Keratinocyte (primary cell): Measurements from ENCODE around the gene PWWP2B. TPM values are rescaled to one million over a fixed set of nuclear protein-coding genes. Genes with fewer than 3 reads are reported as not detected.

Source experiments
- DNase-seq: peaks from one replicate; pipeline ENCODE4 v3.0.0-alpha.2; 2011; ENCODE audit warnings: low read depth, missing footprints, low spot score
- FAIRE-seq: peaks from 2 replicates; lab custom pipeline; 2011; peaks lifted over from hg19 to GRCh38; lab: Jason Lieb, UNC
- H2AFZ ChIP-seq: 2 replicates; pipeline ENCODE4 v1.6.0; 2012; ENCODE audit warnings: low read length, control low read depth, inconsistent platforms; ENCODE audit not compliant: control insufficient read depth
- H3K27ac ChIP-seq: 2 replicates; pipeline ENCODE4 v1.5.1; 2011; ENCODE audit warnings: low read length; ENCODE audit not compliant: control insufficient read depth, insufficient read depth
- H3K27me3 ChIP-seq: 3 replicates; pipeline ENCODE4 v1.6.0; 2011; ENCODE audit warnings: low read length; ENCODE audit not compliant: control insufficient read depth, insufficient read depth; ENCODE audit errors: extremely low read depth
- H3K36me3 ChIP-seq, 2 experiments: 2 replicates in 1 of 2; 3 replicates in 1 of 2; pipeline ENCODE4 v1.5.1; 2011; ENCODE audit warnings: low read length in 2 of 2, mild to moderate bottlenecking in 1 of 2; ENCODE audit not compliant: control insufficient read depth in 2 of 2, insufficient read depth in 2 of 2; ENCODE audit errors: extremely low read depth in 1 of 2
- H3K4me1 ChIP-seq: 3 replicates; pipeline ENCODE4 v1.5.1; 2011; ENCODE audit warnings: low read length; ENCODE audit not compliant: control insufficient read depth, insufficient read depth; ENCODE audit errors: extremely low read depth
- H3K4me2 ChIP-seq: 3 replicates; pipeline ENCODE4 v1.6.0; 2011; ENCODE audit warnings: low read depth, low read length; ENCODE audit not compliant: control insufficient read depth, insufficient read depth; ENCODE audit errors: extremely low read depth
- H3K4me3 ChIP-seq, 3 experiments: fragments of 200-600 bp in 1 of 3; sonication (generic) in 1 of 3; 2 replicates in 2 of 3; 3 replicates in 1 of 3; pipeline ENCODE4 v1.5.1; 2011 to 2016; ENCODE audit warnings: low read length in 3 of 3, mild to moderate bottlenecking in 3 of 3, control low read depth in 2 of 3, inconsistent platforms in 1 of 3, low read depth in 1 of 3, mixed read lengths in 1 of 3, mixed run types in 1 of 3, moderate library complexity in 1 of 3; ENCODE audit not compliant: control insufficient read depth in 2 of 3, insufficient read depth in 2 of 3; ENCODE audit errors: extremely low read depth in 1 of 3
- H3K79me2 ChIP-seq: 2 replicates; pipeline ENCODE4 v1.6.0; 2012; ENCODE audit warnings: low read length; ENCODE audit not compliant: control insufficient read depth, insufficient read depth
- H3K9ac ChIP-seq: 3 replicates; pipeline ENCODE4 v1.6.0; 2011; ENCODE audit warnings: low read length; ENCODE audit not compliant: control insufficient read depth, insufficient read depth; ENCODE audit errors: extremely low read depth
- H3K9me1 ChIP-seq: 3 replicates; pipeline ENCODE4 v1.6.0; 2011; ENCODE audit warnings: low read length; ENCODE audit not compliant: control insufficient read depth, insufficient read depth; ENCODE audit errors: extremely low read depth
- H3K9me3 ChIP-seq: 2 replicates; pipeline ENCODE4 v1.5.1; 2012; ENCODE audit warnings: low read depth, low read length; ENCODE audit not compliant: control insufficient read depth
- H4K20me1 ChIP-seq: 3 replicates; pipeline ENCODE4 v1.6.0; 2011; ENCODE audit warnings: low read length; ENCODE audit not compliant: control insufficient read depth, insufficient read depth; ENCODE audit errors: extremely low read depth
- CTCF ChIP-seq, 3 experiments: IDR thresholded peaks in 1 of 3; conservative IDR thresholded peaks in 1 of 3; optimal IDR thresholded peaks in 1 of 3; 2 replicates in 2 of 3; 3 replicates in 1 of 3; pipeline versions ENCODE3 to v1.5.1; 2011; ENCODE audit warnings: low read length in 3 of 3, mild to moderate bottlenecking in 3 of 3, moderate library complexity in 2 of 3, control low read depth in 1 of 3, inconsistent platforms in 1 of 3; ENCODE audit not compliant: insufficient read depth in 2 of 3; ENCODE audit errors: extremely low read depth in 1 of 3
- EZH2 ChIP-seq: IDR thresholded peaks from one replicate; pipeline ENCODE4 v1.6.1; 2012; ENCODE audit warnings: inconsistent platforms, mild to moderate bottlenecking, low read length, moderate library complexity
- dilution Hi-C: fragments of 300-500 bp; cut with MboI; formaldehyde crosslinking; loops from one replicate; pipeline ENCODE4 v1.7.0; 2020; ENCODE audit warnings: low sequenced_read_pairs; ENCODE audit not compliant: extremely low pct_ligation_motif_present
- polyA plus RNA-seq, 5 experiments: library from polyadenylated mRNA; depleted of rRNA in 3 of 5; stranded (reverse) in 3 of 5; stranded (forward) in 1 of 5; unstranded in 1 of 5; fragments of >200 nt; gene quantifications; 1 replicate in 1 of 5; 2 replicates in 3 of 5; 3 replicates in 1 of 5; pipeline versions ENCODE4 v1.2.1 to v1.2.3, GENCODE V29; 2011 to 2012; ENCODE audit warnings: missing spikeins in 2 of 5, low read depth in 1 of 5, low replicate concordance in 1 of 5

Gene PWWP2B
- polyA plus RNA-seq, 1 donor (not counting 4 experiments of a cell fraction or from before 2014, with no cell fraction given) = 3.1 TPM

GRCh38 chr10:132401401-132402118 is 4.6 kb downstream of the PWWP2B start:
- Histone ChIP-seq H3K9me3 (no peaks in the 10 kb centered on the region), H3K4me3 (no peak overlapping the region), H3K36me3 (peaks cover 3 to 12% of the 10 kb centered on the region in 2 experiments), H3K27me3 (no peaks in the 10 kb centered on the region), H3K4me1 (peaks cover 19% of the 10 kb centered on the region), H2AFZ (no peak overlapping the region), H3K27ac (no peak overlapping the region), H4K20me1 (peaks cover 3% of the 10 kb centered on the region), H3K9me1 (no peaks in the 10 kb centered on the region), H3K79me2 (peaks cover 41% of the 10 kb centered on the region), H3K9ac (no peak overlapping the region), H3K4me2 (no peak overlapping the region)
- dilution Hi-C loops = no loop called here
- DNase-seq (no peak), FAIRE-seq (no peak)
- TF ChIP-seq EZH2 = no peak
- TF ChIP-seq CTCF (optimal IDR thresholded peaks at IDR 0.05 in 1 of 3, IDR thresholded peaks at IDR 0.05 in 1 of 3, conservative IDR thresholded peaks at IDR 0.05 in 1 of 3; ENCODE audit: extremely low read depth in 1 of 3, insufficient read depth in 2 of 3, low read length in 3 of 3) = no peak

DNA sequence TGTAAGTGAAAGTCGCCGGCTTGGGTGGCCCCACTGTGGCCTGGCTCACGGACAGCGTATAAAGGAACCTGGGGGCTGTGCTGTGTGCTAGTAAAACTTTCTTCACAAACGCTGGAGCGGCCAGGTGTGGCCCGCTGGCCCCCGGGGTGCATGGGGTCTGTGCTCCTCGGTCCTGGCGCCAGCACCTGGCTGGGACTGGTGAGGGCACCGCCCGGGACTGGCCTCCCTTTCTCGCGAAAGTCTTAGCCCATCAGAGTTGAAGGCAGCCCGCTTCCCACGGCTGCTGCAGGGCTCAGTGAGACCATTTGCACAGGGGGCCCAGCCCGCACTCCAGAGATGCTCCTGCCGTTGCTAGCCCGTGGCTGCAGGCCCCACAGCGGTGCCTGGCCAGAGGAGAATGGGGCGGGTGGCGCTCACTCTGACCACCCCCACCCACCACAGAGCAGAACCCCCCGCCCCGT is 5.8 kb downstream of the PWWP2B start:
- no peaks in the 10 kb centered on the region for H3K9me1 ChIP-seq
- dilution Hi-C loops = no loop called here
- no peak overlapping the region for H2AFZ ChIP-seq
- H3K79me2 ChIP-seq = peaks cover 45% of the 10 kb centered on the region
- H3K4me1 ChIP-seq = peaks cover 24% of the 10 kb centered on the region
- H3K9ac ChIP-seq = no peak overlapping the region
- no peak overlapping the region for H3K4me3 ChIP-seq
- H3K27me3 ChIP-seq = no peaks in the 10 kb centered on the region
- H3K36me3 ChIP-seq = peaks cover 3 to 13% of the 10 kb centered on the region in 2 experiments
- no peak for FAIRE-seq
- H3K4me2 ChIP-seq = no peak overlapping the region
- DNase-seq = no peak
- H3K9me3 ChIP-seq = no peaks in the 10 kb centered on the region
- no peak for TF ChIP-seq CTCF (optimal IDR thresholded peaks at IDR 0.05 in 1 of 3, IDR thresholded peaks at IDR 0.05 in 1 of 3, conservative IDR thresholded peaks at IDR 0.05 in 1 of 3; ENCODE audit: extremely low read depth in 1 of 3, insufficient read depth in 2 of 3, low read length in 3 of 3)
- no peak for TF ChIP-seq EZH2
- H4K20me1 ChIP-seq = peaks cover 3% of the 10 kb centered on the region
- H3K27ac ChIP-seq = no peak overlapping the region
